T1000 (cell line): ENCODE data around the gene PRDM5.

Experiments used
- DNase-seq: peaks from one replicate; lab custom pipeline; 2025; ENCODE audit warnings: mixed read lengths; lab: John Stamatoyannopoulos, UW

The PRDM5 gene

DNA sequence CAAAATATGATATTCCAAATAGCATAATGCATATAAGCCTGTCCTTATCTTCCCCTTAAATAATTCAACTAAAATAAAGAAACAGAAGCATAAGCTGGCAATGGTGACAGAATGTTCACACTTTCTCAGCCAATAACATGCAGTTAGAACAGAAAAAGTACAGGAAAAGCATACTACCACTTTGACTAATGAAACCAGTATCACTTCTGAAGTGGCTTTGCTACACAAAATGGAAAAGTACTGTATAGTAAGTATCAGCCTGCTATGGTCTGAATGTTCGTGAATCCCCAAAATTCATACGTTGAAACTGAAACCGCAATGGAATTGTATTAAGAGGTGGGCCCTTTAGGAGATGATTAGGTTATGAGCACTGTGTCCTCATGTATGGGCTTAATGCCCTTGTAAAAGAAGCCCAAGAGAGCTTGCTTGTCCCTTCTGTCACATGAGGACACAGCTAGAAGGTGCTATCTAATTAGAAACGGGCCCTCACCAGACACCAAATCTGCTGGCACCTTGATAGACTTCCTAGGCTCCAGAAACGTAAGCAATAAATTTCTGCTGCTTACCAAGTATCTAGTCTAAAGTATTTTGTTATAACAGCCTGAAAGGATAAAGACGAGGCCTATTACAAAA, 102.6 kb downstream of the PRDM5 start:
- no peak for DNase-seq

DNA sequence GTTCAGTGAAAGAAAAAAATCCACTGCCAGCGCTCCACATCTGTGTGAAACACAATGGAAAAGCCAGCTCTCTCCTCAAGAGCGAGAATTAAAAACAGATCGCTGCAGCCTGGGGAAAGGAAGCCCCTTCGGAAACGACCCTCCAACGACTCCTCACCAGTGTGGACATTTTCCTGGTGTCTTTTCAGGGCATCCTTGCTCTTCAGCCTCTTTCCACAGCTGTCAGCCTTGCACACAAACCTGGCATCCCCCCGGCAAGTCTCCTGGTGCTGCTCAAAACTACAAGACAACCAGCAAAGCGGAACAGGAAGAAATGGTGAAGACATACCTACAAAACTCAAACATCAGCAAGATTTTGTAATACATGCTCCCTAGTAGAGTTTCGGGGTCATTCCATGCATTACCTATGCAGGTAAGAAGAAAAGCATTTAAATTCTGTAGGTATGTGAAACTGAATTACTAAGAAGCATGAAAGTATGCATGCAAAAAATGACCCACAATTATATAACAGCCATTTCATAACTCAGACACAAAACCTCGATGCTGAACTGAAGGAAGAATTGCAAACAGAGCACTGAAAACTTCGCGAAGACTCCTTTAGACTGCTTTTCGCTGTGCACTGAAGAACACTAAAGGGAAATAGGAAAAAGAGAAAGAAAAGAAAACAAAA, 106.1 kb downstream of the PRDM5 start:
- DNase-seq = no peak

- no peak for DNase-seq
Measured at GRCh38 chr4:120815361-120815760, 107.2 kb downstream of the PRDM5 start.

DNA sequence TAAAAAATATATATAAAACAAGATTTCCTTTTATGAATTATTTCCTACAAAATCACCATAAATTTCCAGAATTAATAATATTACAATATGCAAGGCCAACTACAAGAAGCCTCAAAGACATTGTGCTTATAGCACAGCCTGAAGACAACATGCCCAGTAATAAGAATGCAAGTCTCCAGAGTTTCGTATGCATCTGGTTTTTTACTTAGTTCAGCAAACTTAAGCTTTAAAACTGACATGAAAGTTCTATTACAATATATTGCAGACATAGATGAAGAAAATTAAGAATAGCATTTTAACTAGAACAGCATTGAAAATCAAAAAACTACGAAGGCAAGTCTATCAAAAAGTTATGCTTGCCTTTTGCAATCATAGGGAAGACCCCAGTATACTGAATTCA, 107.6 kb downstream of the PRDM5 start:
- no peak for DNase-seq

DNA sequence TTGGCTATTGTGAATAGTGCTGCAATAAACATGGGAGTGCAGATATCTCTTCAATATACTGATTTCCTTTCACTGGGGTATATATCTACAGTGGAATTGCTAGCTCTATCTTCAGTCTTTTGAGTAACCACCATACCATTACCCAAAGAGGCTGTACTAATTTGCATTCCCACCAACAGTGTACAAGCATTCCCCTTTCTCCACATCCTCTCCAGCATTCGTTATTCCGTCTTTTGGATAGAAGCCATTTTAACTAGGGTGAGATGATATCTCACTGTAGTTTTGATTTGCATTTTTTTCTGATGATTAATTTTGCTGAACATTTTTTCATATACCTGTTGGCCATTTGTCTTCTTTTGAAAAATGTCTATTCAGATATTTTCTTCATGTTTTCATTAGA, 110.3 kb downstream of the PRDM5 start:
- no peak for DNase-seq

DNA sequence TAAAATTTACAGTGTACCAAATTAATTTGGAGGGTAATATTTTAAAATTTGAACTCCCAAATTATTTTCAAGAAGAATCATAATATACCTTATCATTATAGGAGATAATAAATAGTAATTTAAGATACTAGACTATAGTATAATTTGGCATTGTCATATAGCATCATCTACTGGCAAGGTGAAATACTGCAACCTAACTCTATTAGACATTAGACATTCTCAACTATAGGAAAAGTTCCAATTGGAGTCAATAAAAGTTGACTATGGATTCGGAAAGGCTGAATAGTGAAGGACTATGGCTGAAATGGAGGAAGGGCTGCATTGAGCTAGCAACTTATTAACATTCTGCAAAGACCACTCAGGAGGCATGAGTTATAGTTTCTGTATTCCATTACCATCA, 113.0 kb downstream of the PRDM5 start:
- no peak for DNase-seq

- DNase-seq = no peak
Measured at GRCh38 chr4:120808475-120809141, 113.9 kb downstream of the PRDM5 start.

GRCh38 chr4:120801137-120801758, 121.3 kb downstream of the PRDM5 start:
- no peak for DNase-seq

DNA sequence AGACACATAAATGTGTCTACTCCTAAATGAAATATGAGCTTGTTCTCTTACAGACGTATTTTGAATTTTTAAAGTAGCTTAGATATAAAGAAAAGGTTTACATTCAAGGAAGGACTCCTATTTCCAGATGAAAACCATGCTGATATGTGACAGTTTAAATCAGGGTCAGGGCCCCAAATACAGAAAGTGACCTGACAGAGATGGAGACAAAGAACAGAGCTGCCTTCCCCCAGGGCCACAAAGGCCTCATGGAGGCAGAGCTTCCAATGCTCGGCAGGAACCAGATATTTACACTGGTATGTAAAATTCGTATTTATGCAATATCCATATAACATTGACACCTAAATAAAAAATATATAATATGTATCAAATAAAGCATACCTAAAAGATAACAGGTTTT, 124.0 kb downstream of the PRDM5 start:
- DNase-seq = no peak

- no peak for DNase-seq
Measured at GRCh38 chr4:120796271-120796670, 126.3 kb downstream of the PRDM5 start.

- no peak for DNase-seq
Measured at GRCh38 chr4:120785202-120785601, 137.3 kb downstream of the PRDM5 start.

DNA sequence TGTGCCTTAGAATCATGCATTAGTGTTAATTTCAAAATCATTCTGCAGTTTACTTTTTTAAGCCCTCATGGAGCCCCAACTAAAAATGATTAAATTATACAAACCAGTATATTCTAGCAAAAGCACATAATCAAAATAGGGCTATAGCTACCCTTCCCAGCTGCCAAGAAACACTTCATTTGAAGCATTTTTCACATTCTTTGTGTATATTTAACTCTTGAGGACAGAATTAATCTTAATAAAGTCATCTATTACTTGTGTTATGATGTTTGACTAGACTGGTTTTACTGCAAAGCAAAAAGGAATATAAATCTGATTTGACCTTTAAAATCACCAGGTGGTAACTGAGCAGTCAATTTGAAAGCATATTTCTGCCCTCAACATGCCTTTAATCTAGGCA, 145.1 kb downstream of the PRDM5 start:
- no peak for DNase-seq

- no peak for DNase-seq
Measured at GRCh38 chr4:120775431-120775830, 147.1 kb downstream of the PRDM5 start.

GRCh38 chr4:120773641-120774040, 148.9 kb downstream of the PRDM5 start:
- no peak for DNase-seq

DNA sequence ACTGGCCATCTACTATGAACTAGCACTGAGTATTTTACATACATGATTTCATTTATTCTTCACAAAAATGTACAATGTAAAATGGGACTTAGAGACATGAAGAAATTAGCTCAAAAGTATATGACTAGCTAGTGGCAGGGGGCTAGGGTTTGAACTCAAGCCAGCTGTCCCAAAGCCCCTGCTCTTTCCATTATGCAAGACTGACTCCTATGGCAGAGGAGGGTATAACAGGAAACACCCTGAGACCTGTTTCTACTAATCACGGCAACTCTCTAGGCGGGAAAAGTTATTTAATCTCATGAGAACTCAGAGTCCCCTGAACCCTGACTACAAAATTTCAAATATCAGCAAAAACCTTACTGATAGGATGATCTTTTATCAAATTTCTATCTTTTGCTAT, 150.6 kb downstream of the PRDM5 start:
- DNase-seq = no peak

DNA sequence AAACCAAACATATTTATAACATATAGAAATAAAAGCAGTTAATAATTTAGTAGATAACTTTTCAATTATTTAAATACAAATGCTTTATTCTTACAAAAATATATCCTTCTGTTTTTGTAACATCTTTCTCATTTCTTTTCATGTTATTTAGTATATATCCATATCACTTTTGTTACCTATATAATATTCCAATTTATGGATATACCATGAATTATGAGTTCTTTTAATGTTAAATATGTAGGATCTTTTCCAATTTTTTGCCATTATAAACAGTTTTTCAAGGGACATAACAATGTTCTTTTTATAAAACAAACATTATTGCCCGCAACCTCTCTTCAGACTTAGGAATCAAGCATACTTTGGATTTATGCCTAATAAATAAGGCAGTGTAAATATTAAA, 151.6 kb downstream of the PRDM5 start:
- no peak for DNase-seq

- DNase-seq = peak; percentile 53
Measured at GRCh38 chr4:120769227-120769626, 153.3 kb downstream of the PRDM5 start.

DNA sequence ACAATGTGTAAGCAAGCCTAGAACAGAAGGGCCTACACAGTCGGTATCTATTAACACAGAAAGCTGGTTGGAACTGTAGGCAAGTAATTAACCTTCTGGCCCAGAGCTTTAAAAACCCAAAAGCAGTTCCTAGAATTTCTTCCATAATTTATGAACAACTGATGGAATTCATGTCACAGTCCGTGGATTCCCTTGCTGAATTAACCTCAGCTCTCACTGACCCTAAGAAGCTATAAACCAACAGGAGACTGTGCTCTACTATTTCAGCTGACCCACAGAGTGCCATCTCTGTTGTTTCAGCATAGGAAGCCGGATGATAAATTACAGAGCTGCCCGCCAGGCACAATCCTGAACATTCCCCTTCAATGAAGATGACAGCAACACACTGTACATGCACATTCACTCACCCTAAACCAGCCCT, 157.3 kb downstream of the PRDM5 start:
- DNase-seq = no peak

GRCh38 chr4:120763650-120764049, 158.9 kb downstream of the PRDM5 start:
- no peak for DNase-seq

DNA sequence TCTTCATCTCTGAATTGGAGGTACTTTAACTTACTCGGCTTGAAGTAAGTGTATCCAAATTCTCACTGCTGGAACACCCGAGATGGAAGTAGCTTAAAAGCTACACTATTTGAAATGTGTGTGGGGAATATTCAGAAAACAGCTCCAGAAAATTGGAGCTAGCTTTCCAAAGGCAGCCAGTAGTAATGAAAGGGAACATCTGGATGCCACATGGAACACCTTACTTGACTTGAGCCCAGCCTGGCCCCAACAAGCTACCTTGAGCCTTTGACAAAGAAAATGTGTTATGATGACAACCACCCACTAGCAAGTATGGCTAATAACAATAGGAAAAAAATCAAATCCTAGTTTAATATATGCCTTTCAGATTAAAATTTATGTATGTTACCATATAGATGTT, 161.5 kb downstream of the PRDM5 start:
- no peak for DNase-seq

GRCh38 chr4:120760047-120760446, 162.5 kb downstream of the PRDM5 start:
- DNase-seq = no peak

GRCh38 chr4:120755864-120756263, 166.7 kb downstream of the PRDM5 start:
- no peak for DNase-seq

DNA sequence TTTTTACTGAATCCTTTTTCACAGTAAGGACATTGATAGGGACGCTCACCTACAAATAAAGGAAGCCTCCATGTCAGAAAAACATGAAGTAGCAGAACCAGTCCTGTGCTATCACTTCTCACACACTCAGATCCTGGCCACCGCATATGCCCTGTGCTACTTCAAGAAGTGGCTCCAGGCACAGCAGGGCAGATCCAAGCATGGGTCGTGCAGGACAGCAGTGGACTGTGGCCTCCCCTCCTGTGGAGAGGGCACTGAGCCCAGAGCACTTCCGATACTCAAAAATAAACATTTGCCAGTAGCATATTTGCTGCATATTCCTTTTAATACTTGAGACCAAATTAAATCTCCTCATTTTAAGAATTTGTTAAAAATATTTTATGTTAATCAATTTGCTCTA, 167.9 kb downstream of the PRDM5 start:
- DNase-seq = no peak
